ENCODE measurements around the gene KRT79.

GRCh38 chr12:52837413-52837741 is 3.3 kb upstream of the KRT79 start:
- no peak for TF ChIP-seq CTCF (conservative IDR thresholded peaks at IDR 0.05 in 1 of 2, IDR thresholded peaks at IDR 0.05 in 1 of 2; ENCODE audit: extremely low read depth in 1 of 2, insufficient read depth in 1 of 2, low read depth in 1 of 2, low read length in 2 of 2)
- no peak for TF ChIP-seq EZH2 (IDR thresholded peaks at IDR 0.05; ENCODE audit: borderline replicate concordance, low read length)

Measured in mammary epithelial cell (primary cell).